AG10803 (cell line): ENCODE data around the gene SFXN5.

Experiments used
- DNase-seq: peaks from one replicate; pipeline ENCODE4 v3.0.0; 2010; ENCODE audit warnings: low read depth
- H3K4me3 ChIP-seq: 2 replicates; pipeline ENCODE4 v1.5.1; 2011; ENCODE audit warnings: mild to moderate bottlenecking, low read length, control low read depth
- CTCF ChIP-seq: conservative IDR thresholded peaks from 2 replicates; pipeline ENCODE4 v1.5.1; 2011; ENCODE audit warnings: mild to moderate bottlenecking, low read length, control low read depth, inconsistent platforms

The SFXN5 gene

DNA sequence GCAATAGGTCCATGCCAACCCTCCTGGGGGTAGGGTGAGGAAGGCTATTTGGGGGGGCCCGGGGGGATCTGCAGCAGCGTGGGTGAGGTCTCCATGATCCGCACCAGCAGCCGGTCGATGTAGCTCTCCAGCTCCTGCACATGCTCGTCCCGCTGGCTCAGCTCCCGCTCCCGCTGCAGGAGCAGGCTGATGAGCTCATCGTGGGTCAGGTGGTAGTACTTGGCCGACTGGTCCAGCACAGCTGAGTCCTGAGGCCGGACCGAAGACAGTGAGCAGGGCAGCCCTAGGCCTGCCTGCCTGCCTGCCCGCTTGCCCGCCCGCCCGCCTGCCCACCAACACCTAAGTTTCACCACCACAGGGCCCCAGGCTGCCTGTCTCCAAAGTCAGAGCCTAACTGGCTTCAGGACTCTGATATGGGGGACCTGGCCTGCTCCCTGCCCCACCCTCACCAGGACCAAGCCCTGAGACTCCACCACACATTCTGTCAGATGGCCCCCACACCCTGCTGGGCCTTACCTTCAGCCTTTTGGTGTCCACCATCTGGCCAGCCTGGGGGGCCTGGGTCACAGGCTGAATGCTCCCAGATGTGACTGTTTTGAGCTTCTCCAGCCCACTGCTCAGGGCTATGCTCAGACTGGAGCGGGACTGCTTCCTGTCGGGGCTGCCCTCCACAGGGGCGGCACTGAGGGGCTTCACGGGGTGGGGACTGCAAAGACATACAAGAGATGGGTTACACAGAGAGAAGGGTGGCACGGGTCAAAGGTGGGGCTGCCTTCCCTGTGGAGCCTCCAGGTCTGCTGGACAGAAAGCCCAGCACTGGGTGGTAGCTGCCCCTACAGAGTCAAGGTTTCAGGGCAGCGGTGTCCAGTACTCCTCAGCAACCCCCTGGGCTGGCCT lies 4.2 kb upstream of the SFXN5 start:
- no peak for DNase-seq
- no peak overlapping the region for H3K4me3 ChIP-seq
- TF ChIP-seq CTCF = no peak

DNA sequence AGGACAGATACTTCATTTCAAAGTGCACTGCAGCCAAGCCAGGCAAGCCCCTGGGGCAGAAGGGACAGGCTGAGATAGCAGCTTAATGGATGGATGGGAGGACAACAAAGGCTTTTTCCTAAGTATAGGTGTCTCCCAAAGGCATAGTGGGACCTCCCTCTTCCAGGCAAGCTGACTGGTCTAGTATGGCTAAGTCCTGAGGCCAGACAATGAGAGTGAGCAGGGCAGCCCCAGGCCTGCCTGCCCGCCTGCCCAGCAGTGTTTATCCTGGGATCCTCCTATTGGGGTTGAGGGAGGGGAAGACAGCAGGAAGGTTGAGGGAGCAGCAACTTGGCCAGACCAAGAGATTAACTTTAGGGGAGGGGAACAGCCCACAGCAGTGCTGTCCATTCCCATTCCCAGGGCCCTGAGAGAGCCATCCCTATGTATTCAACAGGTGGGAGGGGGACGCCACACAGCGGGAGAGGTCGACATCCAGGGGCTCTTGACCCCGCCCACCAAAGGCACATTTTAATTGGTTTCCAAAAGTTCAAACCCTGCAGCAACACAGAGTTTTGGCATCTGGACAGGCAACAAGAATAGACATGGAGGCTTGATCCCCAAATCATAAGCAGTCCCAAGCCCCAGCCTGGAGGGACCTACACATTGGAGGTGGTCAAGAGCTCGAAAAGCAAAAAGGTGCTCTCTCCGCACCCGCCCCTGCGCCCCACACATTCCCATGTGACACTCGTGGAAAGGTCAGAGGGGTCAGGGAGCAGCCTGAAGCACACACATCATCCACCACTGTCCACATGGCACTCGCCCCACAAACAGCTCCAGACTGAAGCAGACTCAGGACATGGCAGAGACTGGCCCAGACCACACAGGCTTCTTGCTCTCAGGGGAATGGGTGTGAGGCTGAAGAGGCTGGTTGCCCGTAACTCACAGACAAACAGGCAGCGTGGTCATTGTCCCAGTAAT lies 2.9 kb upstream of the SFXN5 start:
- no peak for TF ChIP-seq CTCF
- DNase-seq = no peak

GRCh38 chr2:73072416-73072815 lies 904 bp upstream of the SFXN5 start:
- no peak for TF ChIP-seq CTCF
- no peak for DNase-seq
- H3K4me3 ChIP-seq = peak overlapping the region; percentile 86; the same call in 1 of the 2 replicates

More for the DNA sequence above, 2.9 kb upstream of the SFXN5 start:
- no peak overlapping the region for H3K4me3 ChIP-seq

DNA sequence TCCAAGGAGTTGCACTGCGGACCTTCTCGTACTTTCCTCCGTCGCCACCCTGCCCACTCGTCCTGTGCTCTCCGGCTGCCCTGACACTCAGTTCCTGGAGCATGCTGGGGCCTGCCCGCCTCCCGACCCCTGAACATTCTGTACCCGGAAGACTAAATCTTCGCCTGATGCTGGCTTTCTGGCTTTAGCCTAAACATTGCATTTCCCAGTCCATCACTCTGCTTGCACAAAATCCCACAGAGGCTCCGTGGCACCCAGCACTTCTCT lies 550 bp upstream of the SFXN5 start:
- DNase-seq = no peak
- peak overlapping the region; percentile 86 for H3K4me3 ChIP-seq
- TF ChIP-seq CTCF = no peak

DNA sequence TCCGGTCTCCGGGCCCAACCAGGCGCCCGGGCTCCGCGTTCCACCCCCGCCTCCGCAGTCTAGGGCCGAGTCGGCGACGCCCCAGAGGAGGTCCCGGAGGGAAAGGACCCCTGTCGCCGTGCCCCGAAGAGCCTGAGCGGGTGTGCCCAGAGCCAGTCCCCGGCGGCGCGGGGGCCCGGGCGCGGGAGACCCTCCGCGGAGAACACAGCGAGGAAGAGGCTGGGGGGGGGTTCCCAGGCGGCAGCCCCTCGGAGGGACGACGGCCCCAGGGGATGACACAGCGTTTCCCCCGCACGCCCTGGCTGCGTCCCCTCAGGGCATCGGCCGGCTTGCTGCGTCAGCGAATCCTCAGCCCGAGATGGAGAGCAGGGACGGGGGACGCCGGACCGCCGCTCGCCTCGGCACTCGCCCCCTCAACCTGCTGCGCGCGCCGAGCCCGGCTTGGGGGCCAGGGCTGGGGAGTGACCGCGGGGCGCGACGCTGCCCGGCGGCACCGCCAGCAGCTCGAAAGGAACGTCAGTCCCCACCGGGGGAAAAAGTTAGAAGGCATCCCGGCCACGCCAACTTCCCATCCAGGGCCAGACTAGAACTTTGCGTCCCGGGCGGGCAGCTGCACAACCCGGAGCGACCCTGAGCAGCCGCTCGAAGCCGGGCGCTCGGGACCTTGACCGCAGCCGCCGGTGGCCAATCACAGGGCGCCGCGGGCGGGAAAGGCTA lies 711 bp downstream of the SFXN5 start:
- H3K4me3 ChIP-seq = peak overlapping the region; percentile 86
- TF ChIP-seq CTCF = no peak
- no peak for DNase-seq

DNA sequence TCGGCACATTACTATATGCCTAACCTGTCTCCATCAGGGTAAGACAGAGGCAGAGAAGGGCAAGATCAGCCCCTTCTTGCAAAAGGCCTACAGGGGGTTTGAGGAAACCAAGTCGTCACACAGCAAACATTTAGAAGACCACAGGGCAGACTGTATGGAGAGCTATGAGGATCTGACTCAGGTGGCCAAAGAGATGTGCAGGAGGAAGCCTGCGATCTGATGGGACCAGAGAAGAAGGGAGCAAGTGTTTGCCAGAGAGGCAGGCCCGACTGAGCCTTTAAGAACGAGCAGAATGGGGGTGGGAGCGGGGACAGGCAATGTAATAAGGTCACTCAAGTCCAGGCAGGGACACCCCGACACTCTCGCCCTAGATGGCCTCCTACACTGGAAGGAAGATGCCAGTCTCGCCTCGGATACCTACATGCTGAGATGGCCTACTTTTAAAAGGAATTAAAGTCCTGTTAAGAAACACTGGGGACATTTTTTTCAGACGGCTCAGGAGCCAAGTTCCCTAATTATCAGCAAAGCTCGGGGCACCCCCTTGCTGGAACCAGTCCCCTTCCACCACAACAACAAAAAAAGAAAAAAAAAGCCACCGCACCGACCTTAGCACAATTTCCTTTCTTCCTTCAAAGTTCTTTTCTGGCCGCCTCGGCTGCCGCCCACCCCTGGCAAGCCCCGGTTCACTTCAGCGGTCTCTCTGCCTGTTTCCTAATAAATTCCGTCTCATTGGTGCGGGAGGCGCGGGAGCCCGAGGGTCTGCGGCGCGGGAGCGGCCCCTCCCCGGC lies 1.5 kb downstream of the SFXN5 start:
- TF ChIP-seq CTCF = no peak
- peak overlapping the region; percentile 86 for H3K4me3 ChIP-seq
- DNase-seq = no peak
